Body of pancreas (tissue), 4 donors: ENCODE measurements around the gene GLG1.

Experiments used
- CTCF ChIP-seq, 7 experiments: fragments of 450-650 bp in 4 of 7; fragments of 200-600 bp in 3 of 7; sonication (generic) in 3 of 7; IDR thresholded peaks; one replicate each; pipeline ENCODE4 v1.5.1; 2016 to 2019; ENCODE audit warnings: antibody characterized with exemption in 7 of 7
- POLR2A ChIP-seq, 3 donors: fragments of 450-650 bp; IDR thresholded peaks; one replicate each; pipeline ENCODE4 v1.6.1; 2016; ENCODE audit warnings: antibody characterized with exemption in 3 of 3, mild to moderate bottlenecking in 2 of 3

- no peak for TF ChIP-seq POLR2A (IDR thresholded peaks at IDR 0.05)
- no peak for TF ChIP-seq CTCF (IDR thresholded peaks at IDR 0.05)
Measured at GRCh38 chr16:74601126-74601871, 5.6 kb downstream of the GLG1 start.
